Keratinocyte (primary cell): Measurements from ENCODE around the gene PDE4A.
"Not testable (repeated sequence)": the region's sequence is repeated elsewhere in the genome, so short reads cannot be mapped to it uniquely, and the experiment has no call there.

Experiments used
- EZH2 ChIP-seq: IDR thresholded peaks from one replicate; pipeline ENCODE4 v1.6.1; 2012; ENCODE audit warnings: inconsistent platforms, mild to moderate bottlenecking, low read length, moderate library complexity
- TF ChIP-seq, protein P1 (sequence below), 3 experiments: IDR thresholded peaks in 1 of 3; conservative IDR thresholded peaks in 1 of 3; optimal IDR thresholded peaks in 1 of 3; 2 replicates in 2 of 3; 3 replicates in 1 of 3; pipeline versions ENCODE3 to v1.5.1; 2011; ENCODE audit warnings: low read length in 3 of 3, mild to moderate bottlenecking in 3 of 3, moderate library complexity in 2 of 3, control low read depth in 1 of 3, inconsistent platforms in 1 of 3; ENCODE audit not compliant: insufficient read depth in 2 of 3; ENCODE audit errors: extremely low read depth in 1 of 3

DNA sequence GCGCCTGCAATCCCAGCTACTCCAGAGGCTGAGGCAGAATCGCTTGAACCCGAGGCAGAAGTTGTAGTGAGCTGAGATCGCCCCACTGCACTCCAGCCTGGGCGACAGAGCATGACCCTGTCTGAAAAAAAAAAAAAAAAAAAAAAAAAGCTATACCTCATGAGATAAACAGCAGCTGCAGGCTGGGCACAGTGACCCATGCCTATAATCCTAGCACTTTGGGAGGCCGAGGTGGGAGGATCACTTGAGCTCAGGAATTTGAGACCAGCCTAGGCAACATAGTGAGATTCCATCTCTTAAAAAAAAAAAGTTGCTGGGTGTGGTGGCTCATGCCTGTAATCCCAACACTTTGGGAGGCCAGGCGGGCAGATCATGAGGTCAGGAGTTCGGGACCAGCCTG, 21.0 kb upstream of the PDE4A start:
- TF ChIP-seq, protein P1, sequence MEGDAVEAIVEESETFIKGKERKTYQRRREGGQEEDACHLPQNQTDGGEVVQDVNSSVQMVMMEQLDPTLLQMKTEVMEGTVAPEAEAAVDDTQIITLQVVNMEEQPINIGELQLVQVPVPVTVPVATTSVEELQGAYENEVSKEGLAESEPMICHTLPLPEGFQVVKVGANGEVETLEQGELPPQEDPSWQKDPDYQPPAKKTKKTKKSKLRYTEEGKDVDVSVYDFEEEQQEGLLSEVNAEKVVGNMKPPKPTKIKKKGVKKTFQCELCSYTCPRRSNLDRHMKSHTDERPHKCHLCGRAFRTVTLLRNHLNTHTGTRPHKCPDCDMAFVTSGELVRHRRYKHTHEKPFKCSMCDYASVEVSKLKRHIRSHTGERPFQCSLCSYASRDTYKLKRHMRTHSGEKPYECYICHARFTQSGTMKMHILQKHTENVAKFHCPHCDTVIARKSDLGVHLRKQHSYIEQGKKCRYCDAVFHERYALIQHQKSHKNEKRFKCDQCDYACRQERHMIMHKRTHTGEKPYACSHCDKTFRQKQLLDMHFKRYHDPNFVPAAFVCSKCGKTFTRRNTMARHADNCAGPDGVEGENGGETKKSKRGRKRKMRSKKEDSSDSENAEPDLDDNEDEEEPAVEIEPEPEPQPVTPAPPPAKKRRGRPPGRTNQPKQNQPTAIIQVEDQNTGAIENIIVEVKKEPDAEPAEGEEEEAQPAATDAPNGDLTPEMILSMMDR (optimal IDR thresholded peaks at IDR 0.05 in 1 of 3, IDR thresholded peaks at IDR 0.05 in 1 of 3, conservative IDR thresholded peaks at IDR 0.05 in 1 of 3; ENCODE audit: extremely low read depth in 1 of 3, insufficient read depth in 2 of 3, low read length in 3 of 3): not testable (repeated sequence)
- not testable (repeated sequence) for TF ChIP-seq EZH2
